HG03103 (cell line): ENCODE measurements around the gene FARP1.

Experiments
- ATAC-seq: cut with Tn5 transposase; IDR thresholded peaks from one replicate; pipeline ENCODE4 v1.9.1; 2021; ENCODE audit warnings: low read depth; ENCODE audit not compliant: unreplicated experiment

Gene FARP1

DNA sequence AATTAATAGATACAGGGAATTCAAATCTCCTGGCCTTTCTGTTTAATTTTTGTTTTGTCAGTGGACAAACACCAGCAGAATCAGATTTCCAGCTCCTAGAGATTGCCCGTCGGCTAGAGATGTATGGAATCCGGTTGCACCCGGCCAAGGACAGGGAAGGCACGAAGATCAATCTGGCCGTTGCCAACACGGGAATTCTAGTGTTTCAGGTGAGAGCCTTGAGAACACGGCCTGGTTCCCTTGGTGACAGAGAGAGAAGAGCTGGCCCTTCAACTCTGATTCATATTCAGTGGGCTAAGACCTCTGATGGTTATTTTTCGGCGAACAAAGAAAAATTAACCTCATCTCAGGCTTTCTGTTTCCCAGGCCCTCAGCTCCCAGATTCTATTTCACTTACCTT, 242.7 kb downstream of the FARP1 start:
- ATAC-seq = no peak

DNA sequence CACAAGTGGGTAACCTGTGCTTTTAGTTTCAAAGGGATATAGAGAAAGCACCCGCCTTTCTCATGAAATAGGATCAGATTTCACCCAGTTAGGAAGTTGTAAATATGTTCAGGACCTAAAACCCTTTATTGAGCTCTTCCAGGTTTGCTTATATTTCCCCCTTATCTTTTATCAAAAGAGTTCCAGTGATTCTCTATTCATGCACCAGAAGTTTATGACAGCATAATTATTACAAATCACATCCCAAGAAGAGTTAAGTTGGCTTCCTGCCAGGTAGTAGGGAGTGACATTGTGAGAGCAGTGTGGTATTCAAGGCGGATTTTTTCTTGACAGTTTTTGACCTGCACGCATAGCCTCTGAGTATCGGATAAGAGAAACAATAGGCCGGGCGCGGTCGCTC, 243.7 kb downstream of the FARP1 start:
- no peak for ATAC-seq

DNA sequence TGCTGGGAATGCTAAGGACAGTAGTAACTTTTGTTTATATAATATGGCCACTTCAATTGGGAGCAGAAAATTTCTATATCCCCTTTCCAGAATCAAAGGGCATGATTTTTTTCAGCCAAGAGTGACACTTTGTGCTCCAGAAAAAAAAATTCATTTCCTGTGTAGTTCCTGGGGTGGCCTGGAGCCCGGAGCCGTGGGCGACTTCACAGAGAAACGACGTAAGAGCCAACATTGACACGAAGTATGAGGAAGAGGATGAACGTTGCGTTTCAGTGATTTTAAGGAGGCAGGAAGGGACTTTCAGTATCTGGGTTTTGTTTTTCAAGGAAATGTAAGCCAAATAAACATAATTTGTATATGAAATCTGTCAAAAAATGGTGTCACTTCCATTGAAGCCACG, 246.4 kb downstream of the FARP1 start:
- ATAC-seq = no peak

GRCh38 chr13:98390086-98390715, 247.3 kb downstream of the FARP1 start:
- no peak for ATAC-seq

- ATAC-seq = no peak
Observed at GRCh38 chr13:98393873-98394272, 251.0 kb downstream of the FARP1 start.

DNA sequence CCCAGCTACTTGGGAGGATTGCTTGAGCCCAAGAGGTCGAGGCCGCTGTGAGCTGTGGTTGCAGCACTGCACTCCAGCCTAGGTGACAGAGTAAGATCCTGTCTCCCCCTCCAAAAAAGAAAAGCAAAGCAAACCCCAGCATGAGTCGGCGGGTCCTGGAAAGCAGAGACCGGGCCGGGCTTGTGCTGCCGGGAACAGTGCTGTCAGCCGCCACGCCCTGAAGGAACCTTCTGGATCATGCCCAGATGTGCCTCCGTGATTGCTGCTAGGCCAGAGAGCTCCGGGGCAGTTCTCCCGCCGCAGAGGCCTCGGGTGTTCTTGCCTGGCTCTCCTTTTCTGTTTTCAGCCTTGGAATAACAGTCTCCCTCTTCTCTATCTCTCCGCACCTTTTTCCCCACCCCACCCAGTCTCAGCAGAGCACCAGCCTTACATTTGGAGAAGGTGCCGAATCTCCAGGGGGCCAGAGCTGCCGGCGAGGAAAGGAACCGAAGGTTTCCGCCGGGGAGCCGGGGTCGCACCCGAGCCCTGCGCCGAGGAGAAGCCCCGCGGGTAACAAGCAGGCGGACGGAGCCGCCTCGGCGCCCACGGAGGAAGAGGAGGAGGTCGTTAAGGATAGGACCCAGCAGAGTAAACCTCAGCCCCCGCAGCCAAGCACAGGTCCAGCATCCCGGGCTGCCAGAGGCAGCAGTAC, 252.1 kb downstream of the FARP1 start:
- ATAC-seq = no peak

DNA sequence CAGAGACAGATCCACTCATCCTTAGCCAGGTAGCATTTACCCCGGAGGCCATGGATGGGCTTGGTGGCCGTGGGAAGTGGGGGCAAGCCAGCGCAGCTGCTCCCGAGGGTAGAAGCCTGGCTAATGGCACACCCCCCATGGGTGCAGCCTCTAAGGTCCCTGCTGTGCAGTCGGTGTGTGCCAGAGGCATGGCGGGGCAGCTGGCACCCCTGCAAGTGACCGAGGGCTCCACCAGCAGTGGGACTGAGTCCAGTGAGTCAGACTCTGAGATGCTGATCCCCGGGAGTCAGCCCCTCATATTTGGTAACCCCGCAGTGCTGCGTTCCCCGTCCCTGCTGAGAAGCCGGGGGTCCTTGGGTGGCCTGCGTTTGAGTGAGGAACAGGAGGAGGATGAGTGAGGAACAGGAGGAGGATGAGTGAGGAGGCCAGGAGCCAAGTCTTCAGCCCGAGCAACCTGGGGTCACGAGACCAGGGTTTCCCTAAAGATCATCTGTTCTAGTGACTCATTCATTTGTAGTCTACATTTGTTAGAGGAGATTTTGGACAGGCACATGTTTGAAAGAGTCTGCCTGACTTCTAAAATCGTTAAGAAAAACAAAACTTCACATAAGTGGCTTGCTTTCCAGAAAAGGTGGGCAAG, 253.3 kb downstream of the FARP1 start:
- no peak for ATAC-seq

DNA sequence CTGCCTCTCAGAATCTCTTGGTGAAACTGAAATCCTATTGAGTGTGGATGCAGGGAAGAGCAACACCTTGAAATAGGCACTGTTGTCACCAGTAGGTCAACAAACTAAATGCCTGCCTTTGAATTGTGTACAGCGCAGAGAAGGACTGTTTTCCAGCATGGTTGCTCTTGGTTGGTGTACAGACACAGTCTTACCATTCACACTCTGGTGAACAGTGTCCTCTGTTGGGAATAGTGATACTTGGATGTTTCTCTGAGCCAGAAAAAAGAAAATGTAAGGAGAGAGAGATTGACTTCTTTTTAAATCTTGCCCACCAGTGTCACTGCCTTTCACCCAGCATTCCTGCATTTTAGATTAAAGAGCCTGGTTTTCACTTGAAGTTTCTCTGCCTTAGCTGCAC, 254.3 kb downstream of the FARP1 start:
- ATAC-seq = no peak

GRCh38 chr13:98397861-98398260, 255.0 kb downstream of the FARP1 start:
- ATAC-seq = no peak

GRCh38 chr13:98398581-98398980, 255.7 kb downstream of the FARP1 start:
- no peak for ATAC-seq

DNA sequence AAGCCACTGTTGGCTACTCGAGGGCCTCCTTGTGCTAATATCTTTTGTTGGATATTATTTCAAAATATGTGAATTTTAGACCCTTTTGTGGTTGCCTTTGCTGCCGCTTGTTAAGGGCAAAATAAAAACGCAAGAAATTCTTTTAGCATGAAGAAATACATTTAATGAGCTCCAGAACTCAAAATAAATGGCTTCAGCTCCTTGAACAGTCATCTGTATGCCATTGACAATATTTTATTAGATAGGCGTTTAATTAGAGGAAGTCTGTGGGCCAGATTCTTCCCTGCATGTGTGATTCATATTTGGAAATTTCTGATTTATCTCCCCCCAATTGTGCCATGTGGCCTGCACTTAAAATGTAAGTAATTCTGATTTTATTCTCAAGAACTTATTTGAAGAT, 256.9 kb downstream of the FARP1 start:
- no peak for ATAC-seq

DNA sequence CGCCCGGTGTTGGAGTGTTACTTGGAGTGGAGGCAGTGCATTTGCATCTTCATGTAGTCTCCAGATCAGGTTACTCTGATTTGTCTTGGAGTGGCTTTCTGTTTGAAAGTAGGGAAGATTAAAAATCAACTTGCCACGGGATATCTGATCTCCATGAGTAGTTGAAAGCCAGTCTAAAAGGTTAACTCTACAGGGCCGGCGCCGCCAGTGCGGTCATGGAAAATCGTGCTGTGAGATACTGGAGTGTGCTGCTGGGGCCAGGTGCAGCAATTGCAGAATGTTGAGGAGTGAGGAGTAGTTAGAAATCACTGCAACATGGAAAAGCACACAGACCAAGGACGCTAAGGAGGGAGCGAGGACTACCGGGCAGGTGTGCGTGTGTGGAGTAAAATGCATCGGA, 259.0 kb downstream of the FARP1 start:
- no peak for ATAC-seq

GRCh38 chr13:98403076-98403475, 260.2 kb downstream of the FARP1 start:
- ATAC-seq = no peak

DNA sequence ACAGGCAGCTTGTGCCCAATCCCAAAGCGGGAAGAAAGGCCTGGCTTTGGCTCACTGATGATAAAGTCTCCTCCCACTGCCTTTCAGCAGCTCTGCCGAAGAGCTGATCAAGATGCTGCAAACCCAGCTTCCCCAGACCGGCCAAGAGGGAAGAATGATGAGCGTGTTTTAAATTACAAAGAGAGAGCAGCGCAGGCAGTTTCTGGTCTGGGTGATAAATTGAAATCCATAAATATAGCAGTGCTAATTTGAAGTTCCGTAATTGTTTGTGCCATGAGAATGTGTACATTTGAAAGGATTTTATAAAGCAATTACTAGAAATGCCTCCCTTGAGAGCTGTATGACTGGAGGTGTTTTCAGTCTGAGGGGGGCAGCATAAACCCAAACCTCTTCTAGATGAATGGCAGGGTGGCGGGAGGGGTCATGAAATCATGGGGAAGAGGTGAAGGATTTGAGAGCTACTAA, 262.2 kb downstream of the FARP1 start:
- no peak for ATAC-seq

- no peak for ATAC-seq
Observed at GRCh38 chr13:98405690-98406344, 262.9 kb downstream of the FARP1 start.

GRCh38 chr13:98406427-98406826, 263.5 kb downstream of the FARP1 start:
- ATAC-seq = no peak

DNA sequence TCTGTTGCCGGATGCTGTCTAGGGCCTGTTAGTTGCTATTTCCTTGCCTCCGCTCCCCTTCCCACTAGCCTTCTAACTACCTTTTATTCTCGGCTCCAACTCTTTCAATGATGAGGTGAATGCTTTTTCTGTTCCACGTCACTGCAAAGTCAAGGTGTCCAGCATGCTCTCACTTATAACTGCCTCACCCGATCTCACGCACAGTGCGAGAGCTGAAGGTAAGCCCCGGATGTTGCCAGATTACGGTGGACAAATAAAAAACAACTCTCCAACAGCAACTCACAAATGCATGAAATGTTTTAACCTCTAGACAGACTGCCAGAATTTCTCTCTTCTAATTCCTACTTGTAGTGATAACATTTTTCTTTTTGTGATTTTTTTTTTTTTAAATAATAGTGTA, 264.1 kb downstream of the FARP1 start:
- ATAC-seq = no peak

GRCh38 chr13:98407575-98407974, 264.7 kb downstream of the FARP1 start:
- no peak for ATAC-seq

- no peak for ATAC-seq
Observed at GRCh38 chr13:98409281-98409680, 266.4 kb downstream of the FARP1 start.

DNA sequence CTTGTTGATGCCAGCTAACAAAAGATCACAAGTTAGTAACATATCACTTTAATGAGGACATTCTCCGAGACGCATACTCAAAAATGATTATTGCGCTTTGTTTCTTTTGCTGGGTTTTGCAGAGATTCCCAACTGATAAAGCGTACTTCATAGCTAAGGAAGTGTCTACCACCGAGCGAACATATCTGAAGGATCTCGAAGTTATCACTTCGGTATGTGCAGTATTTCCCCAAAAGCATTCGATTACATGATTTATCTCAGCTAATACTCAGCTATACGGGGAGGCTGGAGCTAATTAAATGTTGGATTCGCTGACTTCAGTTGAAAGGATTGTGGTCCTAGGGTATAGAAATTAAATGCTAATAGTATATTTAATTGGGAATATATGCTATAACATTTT, 267.7 kb downstream of the FARP1 start:
- no peak for ATAC-seq

GRCh38 chr13:98411013-98411412, 268.1 kb downstream of the FARP1 start:
- ATAC-seq = no peak
